K562 (cell line): ENCODE results near the gene CHKB. TPM values are rescaled to one million over a fixed set of nuclear protein-coding genes. Genes with fewer than 3 reads are reported as not detected.

ENCODE experiments used
- E2F6 ChIP-seq, 2 experiments: IDR thresholded peaks; 2 replicates each; pipeline ENCODE4 v1.6.1; 2011; ENCODE audit warnings: borderline replicate concordance in 1 of 2, control low read depth in 1 of 2, low read depth in 1 of 2, low read length in 1 of 2, mild to moderate bottlenecking in 1 of 2, mixed read lengths in 1 of 2, moderate library complexity in 1 of 2; ENCODE audit not compliant: insufficient read depth in 1 of 2, insufficient read length in 1 of 2, poor library complexity in 1 of 2, severe bottlenecking in 1 of 2; ENCODE audit errors: extremely low read depth in 1 of 2
- FOXK2 ChIP-seq, 2 experiments: fragments of 450-650 bp; IDR thresholded peaks in 1 of 2; conservative IDR thresholded peaks in 1 of 2; 2 replicates each; pipeline ENCODE4 v1.6.1; 2016; ENCODE audit warnings: low read depth in 2 of 2, mild to moderate bottlenecking in 1 of 2
- GABPA ChIP-seq: fragments of 200-800 bp; sonication (Bioruptor generic); conservative IDR thresholded peaks from 2 replicates; pipeline ENCODE4 v1.6.1; 2016; ENCODE audit warnings: low read depth, missing genetic modification characterization, missing compliant biosample characterization
- MYC ChIP-seq, 2 experiments: fragments of 250-450 bp in 1 of 2; sonication (Bioruptor Pico) in 1 of 2; IDR thresholded peaks; 2 replicates each; pipeline versions ENCODE4 v1.5.1 to v1.6.1; 2012 to 2021; ENCODE audit warnings: low read depth in 2 of 2, borderline replicate concordance in 1 of 2, improper control_type of control experiment in 1 of 2, low read length in 1 of 2, mild to moderate bottlenecking in 1 of 2, moderate library complexity in 1 of 2
- NR2C2 ChIP-seq, 2 experiments: fragments of 200-800 bp in 1 of 2; sonication (Bioruptor generic) in 1 of 2; sonication (generic) in 1 of 2; formaldehyde crosslinking in 1 of 2; IDR thresholded peaks; 2 replicates each; pipeline versions ENCODE4 v1.6.1 to v1.8.0; 2016 to 2022; ENCODE audit warnings: mild to moderate bottlenecking in 1 of 2, missing compliant biosample characterization in 1 of 2, missing genetic modification characterization in 1 of 2, missing genetic modification reagents in 1 of 2
- POLR2A ChIP-seq: fragments of 450-650 bp; conservative IDR thresholded peaks from 2 replicates; pipeline ENCODE4 v1.6.1; 2016
- POLR2G ChIP-seq: fragments of 200-400 bp; formaldehyde crosslinking; IDR thresholded peaks from 2 replicates; pipeline ENCODE4 v1.6.1; 2017; ENCODE audit warnings: low read depth, mild to moderate bottlenecking, antibody characterized with exemption, low read length, moderate library complexity
- RAD21 ChIP-seq, 2 experiments: fragments of 250-450 bp in 1 of 2; fragments of 450-650 bp in 1 of 2; sonication (Bioruptor Pico) in 1 of 2; formaldehyde crosslinking in 1 of 2; IDR thresholded peaks in 1 of 2; conservative IDR thresholded peaks in 1 of 2; 2 replicates each; pipeline versions ENCODE4 v1.4.0 to v1.8.0; 2020 to 2022; ENCODE audit warnings: mild to moderate bottlenecking in 2 of 2, moderate library complexity in 1 of 2
- RBFOX2 ChIP-seq: fragments of 200-400 bp; formaldehyde crosslinking; IDR thresholded peaks from 2 replicates; pipeline ENCODE4 v1.6.1; 2017; ENCODE audit warnings: low read depth, mild to moderate bottlenecking, low read length, moderate library complexity
- TAF15 ChIP-seq: fragments of 200-400 bp; formaldehyde crosslinking; IDR thresholded peaks from 2 replicates; pipeline ENCODE4 v1.6.1; 2017; ENCODE audit warnings: mild to moderate bottlenecking, low read depth, low read length, moderate library complexity
- ZBTB33 ChIP-seq: sonication (generic); formaldehyde crosslinking; IDR thresholded peaks from 2 replicates; pipeline ENCODE4 v1.8.1; 2023; ENCODE audit warnings: mild to moderate bottlenecking, missing genetic modification reagents
- ZNF212 ChIP-seq: fragments of 450-650 bp; formaldehyde crosslinking; IDR thresholded peaks from 2 replicates; pipeline ENCODE4 v1.4.0; 2020; ENCODE audit warnings: mild to moderate bottlenecking
- ZNF282 ChIP-seq: sonication (generic); formaldehyde crosslinking; IDR thresholded peaks from 2 replicates; pipeline ENCODE4 v1.8.1; 2023; ENCODE audit warnings: missing genetic modification reagents
- ZNF668 ChIP-seq: fragments of 250-450 bp; sonication (Bioruptor Pico); IDR thresholded peaks from 2 replicates; pipeline ENCODE4 v1.8.0; 2022; ENCODE audit warnings: mild to moderate bottlenecking, inconsistent platforms
- polyA plus RNA-seq, 8 experiments: library from polyadenylated mRNA; depleted of rRNA in 4 of 8; stranded (reverse) in 5 of 8; unstranded in 3 of 8; fragments of >200 nt; fragmentation: Nextera tagmentation in 2 of 8; fragmentation: Illumina TruSeq in 1 of 8; extraction: Ambion mirVana in 2 of 8; extraction: Trizol in 1 of 8; gene quantifications; 2 replicates each; pipeline versions ENCODE4 v1.2.1 to v1.2.3, GENCODE V29; 2011 to 2014; ENCODE audit warnings: inconsistent platforms in 1 of 8, missing spikeins in 1 of 8
- total RNA-seq, 7 experiments: library from RNA; depleted of rRNA in 6 of 7; stranded (reverse); fragments of >200 nt in 6 of 7; fragmentation: Illumina TruSeq in 2 of 7; extraction: Trizol in 2 of 7; gene quantifications; 2 replicates each; pipeline versions ENCODE4 v1.2.1 to v1.2.3, GENCODE V29; 2011 to 2021; ENCODE audit warnings: low replicate concordance in 1 of 7
- TF ChIP-seq, protein P1 (sequence below), 2 experiments: IDR thresholded peaks; 2 replicates each; pipeline ENCODE4 v1.6.1; 2012; ENCODE audit warnings: improper control_type of control experiment in 2 of 2, low read depth in 2 of 2, low read length in 2 of 2, borderline replicate concordance in 1 of 2
- TF ChIP-seq, protein P2 (sequence below): sonication (generic); formaldehyde crosslinking; IDR thresholded peaks from 2 replicates; pipeline ENCODE4 v1.8.0; 2022; ENCODE audit warnings: mild to moderate bottlenecking, missing genetic modification reagents

Gene CHKB
- total and polyA plus RNA-seq, 9 of the 15 experiments (the other 6 are each of a cell fraction or from before 2014, with no cell fraction given) = 2.7 to 31.0 (median 11.0) TPM

DNA sequence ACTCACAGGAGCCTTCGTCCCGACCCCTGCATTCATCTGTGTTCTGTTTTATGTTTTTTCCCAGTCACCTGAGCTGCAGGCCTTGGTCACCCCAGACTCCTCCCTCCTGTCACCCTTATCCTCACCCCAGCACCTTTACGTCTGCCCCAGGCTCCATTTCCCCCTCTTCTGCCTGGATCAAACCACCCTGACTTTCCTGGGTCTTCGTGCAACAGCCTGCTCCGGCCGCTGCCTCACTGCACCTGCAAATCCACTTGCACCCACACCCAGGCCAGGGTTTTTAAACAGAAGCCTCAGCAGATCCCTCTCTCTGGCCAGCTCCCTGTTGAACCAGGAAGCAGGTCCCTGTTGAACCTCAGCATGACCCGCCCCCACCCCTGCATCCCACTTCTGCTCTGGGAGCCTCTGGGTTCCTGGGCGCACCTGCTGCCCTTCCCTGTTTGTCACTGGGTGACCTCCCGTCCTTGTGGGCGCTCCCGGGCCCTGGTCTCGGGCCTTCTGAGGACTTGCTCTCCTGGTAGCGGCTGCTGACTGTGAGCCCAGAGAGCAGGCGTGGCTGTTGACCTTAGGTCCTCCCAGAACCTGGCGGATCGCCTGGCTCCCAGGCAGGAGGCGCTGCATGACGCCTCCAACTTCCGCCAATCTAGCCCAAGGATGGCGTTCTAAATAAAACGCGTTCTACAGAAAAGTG lies 30.8 kb upstream of the CHKB start (continued):
- TF ChIP-seq, protein P1, sequence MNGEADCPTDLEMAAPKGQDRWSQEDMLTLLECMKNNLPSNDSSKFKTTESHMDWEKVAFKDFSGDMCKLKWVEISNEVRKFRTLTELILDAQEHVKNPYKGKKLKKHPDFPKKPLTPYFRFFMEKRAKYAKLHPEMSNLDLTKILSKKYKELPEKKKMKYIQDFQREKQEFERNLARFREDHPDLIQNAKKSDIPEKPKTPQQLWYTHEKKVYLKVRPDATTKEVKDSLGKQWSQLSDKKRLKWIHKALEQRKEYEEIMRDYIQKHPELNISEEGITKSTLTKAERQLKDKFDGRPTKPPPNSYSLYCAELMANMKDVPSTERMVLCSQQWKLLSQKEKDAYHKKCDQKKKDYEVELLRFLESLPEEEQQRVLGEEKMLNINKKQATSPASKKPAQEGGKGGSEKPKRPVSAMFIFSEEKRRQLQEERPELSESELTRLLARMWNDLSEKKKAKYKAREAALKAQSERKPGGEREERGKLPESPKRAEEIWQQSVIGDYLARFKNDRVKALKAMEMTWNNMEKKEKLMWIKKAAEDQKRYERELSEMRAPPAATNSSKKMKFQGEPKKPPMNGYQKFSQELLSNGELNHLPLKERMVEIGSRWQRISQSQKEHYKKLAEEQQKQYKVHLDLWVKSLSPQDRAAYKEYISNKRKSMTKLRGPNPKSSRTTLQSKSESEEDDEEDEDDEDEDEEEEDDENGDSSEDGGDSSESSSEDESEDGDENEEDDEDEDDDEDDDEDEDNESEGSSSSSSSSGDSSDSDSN (IDR thresholded peaks at IDR 0.05; ENCODE audit: borderline replicate concordance in 1 of 2, low read depth in 2 of 2, low read length in 2 of 2) = peak in 1 of 2 experiments; percentile 48; a peak in 1 of 4 replicates
- TF ChIP-seq POLR2G (peak; percentile 72), POLR2A (peak; percentile 47; the same call in 1 of the 2 replicates), FOXK2 (conservative IDR thresholded peaks at IDR 0.05 in 1 of 2, IDR thresholded peaks at IDR 0.05 in 1 of 2; ENCODE audit: low read depth in 2 of 2) (peak; percentile 55 to 73; a peak in 2 of 4 replicates), ZNF282 (CRISPR knock-in tag) (no peak), NR2C2 (CRISPR knock-in tag; IDR thresholded peaks at IDR 0.05) (no peak), NR2C2 (tag; IDR thresholded peaks at IDR 0.05) (peak; percentile 62), GABPA (peak; percentile 48; the same call in 1 of the 2 replicates), E2F6 (IDR thresholded peaks at IDR 0.05; ENCODE audit: borderline replicate concordance in 1 of 2, extremely low read depth in 1 of 2, insufficient read depth in 1 of 2, insufficient read length in 1 of 2, low read depth in 1 of 2, low read length in 1 of 2, poor library complexity in 1 of 2, severe bottlenecking in 1 of 2) (peak in 1 of 2 experiments; percentile 34), ZNF668 (CRISPR knock-in tag) (no peak), RBFOX2 (peak; percentile 56; the same call in 1 of the 2 replicates), ZNF212 (CRISPR knock-in tag) (no peak), MYC (IDR thresholded peaks at IDR 0.05; ENCODE audit: low read depth, low read length) (peak; percentile 32; the same call in 1 of the 2 replicates), MYC (CRISPR knock-in tag; IDR thresholded peaks at IDR 0.05; ENCODE audit: borderline replicate concordance, low read depth) (no peak), RAD21 (CRISPR knock-in tag; conservative IDR thresholded peaks at IDR 0.05 in 1 of 2, IDR thresholded peaks at IDR 0.05 in 1 of 2) (0 out of 4 replicates have a peak, but pooled peaks of 1 of the 2 experiments have one; percentile 4), TAF15 (no peak), ZBTB33 (CRISPR knock-in tag) (peak; percentile 97)
- TF ChIP-seq, protein P2, sequence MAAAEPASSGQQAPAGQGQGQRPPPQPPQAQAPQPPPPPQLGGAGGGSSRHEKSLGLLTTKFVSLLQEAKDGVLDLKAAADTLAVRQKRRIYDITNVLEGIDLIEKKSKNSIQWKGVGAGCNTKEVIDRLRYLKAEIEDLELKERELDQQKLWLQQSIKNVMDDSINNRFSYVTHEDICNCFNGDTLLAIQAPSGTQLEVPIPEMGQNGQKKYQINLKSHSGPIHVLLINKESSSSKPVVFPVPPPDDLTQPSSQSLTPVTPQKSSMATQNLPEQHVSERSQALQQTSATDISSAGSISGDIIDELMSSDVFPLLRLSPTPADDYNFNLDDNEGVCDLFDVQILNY (CRISPR knock-in tag) = no peak
